ENCODE measurements around the gene SSBP3.

SSBP3 gene

DNA sequence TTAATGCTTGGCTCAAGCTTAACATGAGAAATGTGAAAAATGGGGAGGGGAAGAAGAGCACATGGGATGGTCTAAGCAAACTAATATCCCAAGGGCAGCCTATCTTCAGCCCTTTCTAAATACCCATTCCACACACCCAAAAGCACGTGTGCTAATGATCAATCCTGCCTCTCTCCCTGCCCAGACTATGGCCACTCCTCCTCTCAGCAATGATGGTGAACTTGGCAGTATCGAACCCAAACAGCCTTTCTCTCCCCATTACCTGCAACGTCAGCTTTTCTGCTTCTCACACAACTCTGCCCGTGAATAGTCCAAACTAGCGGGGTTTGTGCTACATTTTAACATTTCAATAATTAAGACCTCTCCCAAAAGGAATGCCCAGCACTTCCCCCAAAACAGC, 41.6 kb downstream of the SSBP3 start:
- DNase-seq (ENCODE audit: low spot score), result no peak
- in situ Hi-C loops (cut with MboI; ENCODE audit: low pct_unique_long_range_greater_than_20kb, low sequenced_read_pairs, unreplicated experiment), result no loop called here
- TF ChIP-seq CTCF (IDR thresholded peaks at IDR 0.05; ENCODE audit: extremely low read depth, insufficient read depth, missing control alignments), result no peak

GRCh38 chr1:54363925-54364324, 42.3 kb downstream of the SSBP3 start:
- no peak for DNase-seq (ENCODE audit: low spot score)
- no peak for TF ChIP-seq CTCF (IDR thresholded peaks at IDR 0.05; ENCODE audit: extremely low read depth, insufficient read depth, missing control alignments)
- in situ Hi-C loops (cut with MboI; ENCODE audit: low pct_unique_long_range_greater_than_20kb, low sequenced_read_pairs, unreplicated experiment), result no loop called here

GRCh38 chr1:54362881-54363340, 43.3 kb downstream of the SSBP3 start:
- no peak for TF ChIP-seq CTCF (IDR thresholded peaks at IDR 0.05; ENCODE audit: extremely low read depth, insufficient read depth, missing control alignments)
- no peak for DNase-seq (ENCODE audit: low spot score)
- in situ Hi-C loops (cut with MboI; ENCODE audit: low pct_unique_long_range_greater_than_20kb, low sequenced_read_pairs, unreplicated experiment), result no loop called here

GRCh38 chr1:54361342-54361741, 44.9 kb downstream of the SSBP3 start:
- no peak for TF ChIP-seq CTCF (IDR thresholded peaks at IDR 0.05; ENCODE audit: extremely low read depth, insufficient read depth, missing control alignments)
- no peak for DNase-seq (ENCODE audit: low spot score)
- in situ Hi-C loops (cut with MboI; ENCODE audit: low pct_unique_long_range_greater_than_20kb, low sequenced_read_pairs, unreplicated experiment), result no loop called here

DNA sequence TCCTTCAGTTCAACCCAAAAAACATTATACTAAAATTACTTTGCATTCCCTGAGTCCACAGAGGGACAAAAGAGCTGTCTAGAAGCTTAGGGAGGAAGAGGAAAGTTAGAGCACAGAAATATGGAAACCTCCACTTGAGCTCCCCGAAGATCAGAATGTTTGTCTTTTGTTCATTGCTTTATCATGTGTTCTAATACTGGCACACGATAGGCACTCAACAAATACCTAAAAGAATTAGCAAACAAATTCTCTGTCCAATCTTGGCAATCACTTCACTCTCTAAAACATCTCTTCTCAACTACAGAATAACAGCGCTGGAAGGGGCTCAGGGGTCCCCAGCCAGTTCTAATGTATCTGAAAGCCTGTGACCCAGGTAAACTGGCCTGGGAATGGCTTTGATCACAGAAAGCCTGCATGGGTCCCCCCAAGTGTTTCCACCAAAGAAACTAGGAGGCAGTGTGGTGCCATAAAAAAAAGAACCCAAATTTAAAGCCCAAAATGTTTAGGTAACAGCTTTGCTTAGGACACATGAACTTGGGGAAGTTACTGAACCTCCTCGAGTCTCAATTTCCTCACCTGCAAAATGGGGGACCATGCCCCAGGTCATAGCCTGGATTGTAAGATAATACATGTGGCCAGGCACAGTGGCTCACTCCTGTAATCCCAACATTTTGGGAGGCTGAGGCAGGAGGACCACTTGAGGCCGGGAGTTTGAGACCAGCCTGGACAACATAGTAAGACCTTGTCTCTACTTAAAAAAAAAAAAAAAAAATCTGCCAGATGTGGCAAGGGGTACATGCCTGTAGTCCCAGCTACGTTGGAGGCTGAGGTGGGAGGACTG, 45.8 kb downstream of the SSBP3 start:
- in situ Hi-C loops (cut with MboI; ENCODE audit: low pct_unique_long_range_greater_than_20kb, low sequenced_read_pairs, unreplicated experiment), result no loop called here
- no peak for DNase-seq (ENCODE audit: low spot score)
- peak; percentile 35 for TF ChIP-seq CTCF (IDR thresholded peaks at IDR 0.05; ENCODE audit: extremely low read depth, insufficient read depth, missing control alignments)

- in situ Hi-C loops (cut with MboI; ENCODE audit: low pct_unique_long_range_greater_than_20kb, low sequenced_read_pairs, unreplicated experiment), result no loop called here
- no peak for TF ChIP-seq CTCF (IDR thresholded peaks at IDR 0.05; ENCODE audit: extremely low read depth, insufficient read depth, missing control alignments)
- no peak for DNase-seq (ENCODE audit: low spot score)
These were observed 46.6 kb downstream of the SSBP3 start for GRCh38 chr1:54359393-54360162.

Measured in GM13977 (cell line).